Activated CD8-positive, alpha-beta T cell treated with anti-CD3 and anti-CD28 coated beads for 36 hours (primary cell): Measurements from ENCODE around the gene VWA3B. TPM values are rescaled to one million over a fixed set of nuclear protein-coding genes. Genes with fewer than 3 reads are reported as not detected.

Experiments used
- ATAC-seq: fragments of 200-7000 bp; cut with Tn5 transposase; one replicate; pipeline ENCODE4 v1.10.0; 2021; ENCODE audit warnings: mild to moderate bottlenecking, moderate library complexity
- CTCF ChIA-PET: fragments of 350-600 bp; sonication (Branson Sonifier 250); formaldehyde crosslinking; loops from one replicate; lab custom pipeline; 2021; ENCODE audit warnings: antibody characterized with exemption; lab: Charles Lee
- POLR2A ChIA-PET: fragments of 350-600 bp; sonication (Branson Sonifier 250); formaldehyde crosslinking; loops from one replicate; lab custom pipeline; 2021; ENCODE audit warnings: antibody characterized with exemption; lab: Charles Lee
- DNase-seq: peaks from one replicate; pipeline ENCODE4 v3.0.0-alpha.2; 2020
- H3K27ac Mint-ChIP-seq: one replicate; pipeline ENCODE4 v1.8.0; 2021; ENCODE audit warnings: mild to moderate bottlenecking, mixed read lengths
- H3K27me3 Mint-ChIP-seq: one replicate; pipeline ENCODE4 v1.8.0; 2021; ENCODE audit warnings: mixed read lengths
- H3K36me3 Mint-ChIP-seq: one replicate; pipeline ENCODE4 v1.8.0; 2021; ENCODE audit warnings: low read depth, mixed read lengths
- H3K4me1 Mint-ChIP-seq: one replicate; pipeline ENCODE4 v1.8.0; 2021; ENCODE audit warnings: low read depth, mixed read lengths
- H3K4me3 Mint-ChIP-seq: one replicate; pipeline ENCODE4 v1.8.0; 2021; ENCODE audit warnings: mild to moderate bottlenecking, moderate library complexity, mixed read lengths
- H3K9me3 Mint-ChIP-seq: one replicate; pipeline ENCODE4 v1.8.0; 2021; ENCODE audit warnings: mixed read lengths
- intact Hi-C: fragments of 100-400 bp; cut with micrococcal nuclease; formaldehyde crosslinking; loops from one replicate; pipeline ENCODE4 v1.10.0; 2022
- total RNA-seq, 2 experiments: library from RNA; stranded (reverse); gene quantifications; one replicate each; pipeline ENCODE4 v1.2.3, GENCODE V29; 2021
- TF ChIP-seq, protein P1 (sequence below): fragments of 200-600 bp; IDR thresholded peaks from one replicate; pipeline ENCODE4 v1.8.0; 2022; ENCODE audit warnings: antibody characterized with exemption, mild to moderate bottlenecking

VWA3B gene
- total RNA-seq, 2 experiments from 2014 or later, result not detected

- H3K27ac Mint-ChIP-seq, result no peak overlapping the region
Measured at GRCh38 chr2:98067160-98067559, 19.8 kb upstream of the VWA3B start.

GRCh38 chr2:98070081-98070480, 16.9 kb upstream of the VWA3B start:
- peaks cover 3% of the 10 kb centered on the region for H3K9me3 Mint-ChIP-seq
- ATAC-seq (no peak), DNase-seq (no peak)
- H3K27ac Mint-ChIP-seq, result no peak overlapping the region
- TF ChIP-seq, protein P1, sequence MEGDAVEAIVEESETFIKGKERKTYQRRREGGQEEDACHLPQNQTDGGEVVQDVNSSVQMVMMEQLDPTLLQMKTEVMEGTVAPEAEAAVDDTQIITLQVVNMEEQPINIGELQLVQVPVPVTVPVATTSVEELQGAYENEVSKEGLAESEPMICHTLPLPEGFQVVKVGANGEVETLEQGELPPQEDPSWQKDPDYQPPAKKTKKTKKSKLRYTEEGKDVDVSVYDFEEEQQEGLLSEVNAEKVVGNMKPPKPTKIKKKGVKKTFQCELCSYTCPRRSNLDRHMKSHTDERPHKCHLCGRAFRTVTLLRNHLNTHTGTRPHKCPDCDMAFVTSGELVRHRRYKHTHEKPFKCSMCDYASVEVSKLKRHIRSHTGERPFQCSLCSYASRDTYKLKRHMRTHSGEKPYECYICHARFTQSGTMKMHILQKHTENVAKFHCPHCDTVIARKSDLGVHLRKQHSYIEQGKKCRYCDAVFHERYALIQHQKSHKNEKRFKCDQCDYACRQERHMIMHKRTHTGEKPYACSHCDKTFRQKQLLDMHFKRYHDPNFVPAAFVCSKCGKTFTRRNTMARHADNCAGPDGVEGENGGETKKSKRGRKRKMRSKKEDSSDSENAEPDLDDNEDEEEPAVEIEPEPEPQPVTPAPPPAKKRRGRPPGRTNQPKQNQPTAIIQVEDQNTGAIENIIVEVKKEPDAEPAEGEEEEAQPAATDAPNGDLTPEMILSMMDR, result no peak
- intact Hi-C loops, result no loop called here
- ChIA-PET CTCF (interaction anchor here (1.2 kb wide), 1 partner anchor 263 kb away, joined by 3 read pairs; no protein-coding TSS in a partner anchor), POLR2A (no interaction called here)
- peaks cover 15% of the 10 kb centered on the region for H3K27me3 Mint-ChIP-seq
- H3K4me3 Mint-ChIP-seq, result no peak overlapping the region
- no peaks in the 10 kb centered on the region for H3K4me1 Mint-ChIP-seq
- H3K36me3 Mint-ChIP-seq, result no peaks in the 10 kb centered on the region

More at GRCh38 chr2:98067160-98067559, 19.8 kb upstream of the VWA3B start:
- Mint-ChIP-seq H3K36me3 (no peaks in the 10 kb centered on the region), H3K9me3 (no peaks in the 10 kb centered on the region), H3K4me3 (no peak overlapping the region), H3K4me1 (no peaks in the 10 kb centered on the region), H3K27me3 (peaks cover 15% of the 10 kb centered on the region)
- CTCF ChIA-PET, result no interaction called here
- ATAC-seq (no peak), DNase-seq (no peak)
- POLR2A ChIA-PET, result no interaction called here
- intact Hi-C loops, result no loop called here
- TF ChIP-seq, protein P1, result no peak

- TF ChIP-seq, protein P1, result no peak
- Mint-ChIP-seq H3K27ac (no peak overlapping the region), H3K27me3 (peaks cover 10% of the 10 kb centered on the region), H3K4me1 (no peaks in the 10 kb centered on the region), H3K9me3 (peaks cover 3% of the 10 kb centered on the region), H3K36me3 (no peaks in the 10 kb centered on the region), H3K4me3 (no peak overlapping the region)
- ChIA-PET POLR2A (no interaction called here), CTCF (no interaction called here)
- intact Hi-C loops, result no loop called here
- ATAC-seq (no peak), DNase-seq (no peak)
Measured at GRCh38 chr2:98072442-98072841, 14.5 kb upstream of the VWA3B start.

- peaks cover 11% of the 10 kb centered on the region for H3K4me1 Mint-ChIP-seq
- H3K27me3 Mint-ChIP-seq, result peaks cover 10% of the 10 kb centered on the region
- intact Hi-C loops, result no loop called here
- peaks cover 11% of the 10 kb centered on the region for H3K9me3 Mint-ChIP-seq
- TF ChIP-seq, protein P1, result no peak
- no peak for DNase-seq
- CTCF ChIA-PET, result no interaction called here
- no peak for ATAC-seq
- H3K4me3 Mint-ChIP-seq, result no peak overlapping the region
- no peak overlapping the region for H3K27ac Mint-ChIP-seq
- POLR2A ChIA-PET, result interaction anchor here (0.7 kb wide), 1 partner anchor 134 kb away, joined by 4 read pairs; no protein-coding TSS in a partner anchor
- no peaks in the 10 kb centered on the region for H3K36me3 Mint-ChIP-seq
Measured at GRCh38 chr2:98078701-98079100, 8.3 kb upstream of the VWA3B start.

DNA sequence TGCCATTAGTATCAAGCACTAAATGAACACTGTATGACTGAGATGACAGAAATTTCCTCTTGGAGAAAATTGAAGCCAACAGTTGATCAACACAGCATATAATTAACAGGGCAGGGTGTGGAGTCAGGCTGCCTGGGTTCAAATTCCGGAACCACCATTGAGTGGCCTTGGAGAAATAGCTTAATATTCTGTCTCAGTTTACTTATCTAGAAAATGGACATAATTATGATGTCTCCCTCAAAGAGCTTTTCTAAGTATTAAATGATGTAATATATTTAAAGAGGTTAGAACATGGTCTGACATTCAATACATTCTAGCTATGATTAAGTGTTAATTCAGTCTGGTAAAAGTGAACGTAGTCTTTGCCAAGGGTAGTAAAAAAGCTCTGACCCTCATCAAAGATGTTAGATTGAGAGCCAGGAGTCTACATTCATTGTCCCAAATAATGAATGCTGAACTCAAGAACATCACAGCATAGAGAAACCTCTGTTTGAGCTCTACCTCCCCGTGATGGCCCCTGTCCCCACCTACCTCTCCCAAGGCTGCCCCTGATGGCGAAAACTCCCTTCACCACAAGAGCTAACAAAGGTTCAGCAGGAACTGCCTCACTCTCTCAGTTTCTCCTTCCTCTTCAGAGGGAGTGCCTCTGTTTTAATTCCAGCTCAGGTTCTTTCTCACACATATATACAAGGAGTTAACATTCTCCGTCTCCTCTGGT, 2.7 kb upstream of the VWA3B start:
- ChIA-PET POLR2A (no interaction called here), CTCF (interaction anchor here (0.9 to 1.3 kb wide), 2 partner anchors 59 to 278 kb away, joined by 3 to 5 read pairs; no protein-coding TSS in a partner anchor)
- Mint-ChIP-seq H3K36me3 (no peaks in the 10 kb centered on the region), H3K9me3 (no peaks in the 10 kb centered on the region), H3K4me3 (no peak overlapping the region), H3K4me1 (peaks cover 27% of the 10 kb centered on the region), H3K27me3 (peaks cover 41% of the 10 kb centered on the region), H3K27ac (no peak overlapping the region)
- intact Hi-C loops, result no loop called here
- ATAC-seq (no peak), DNase-seq (peak; percentile 4)
- TF ChIP-seq, protein P1, result no peak
